Endothelial cell (in vitro differentiated cells): Measurements from ENCODE around the gene CACNG7. TPM values are rescaled to one million over a fixed set of nuclear protein-coding genes. Genes with fewer than 3 reads are reported as not detected.

Source experiments
- DNase-seq: peaks from one replicate; pipeline ENCODE4 v3.0.0; 2021; ENCODE audit warnings: low spot score
- H3K27ac Mint-ChIP-seq: one replicate; pipeline ENCODE4 v1.8.0; 2021; ENCODE audit warnings: mixed read lengths, inconsistent platforms; ENCODE audit not compliant: unreplicated experiment
- H3K27me3 Mint-ChIP-seq: one replicate; pipeline ENCODE4 v1.8.0; 2021; ENCODE audit warnings: mild to moderate bottlenecking, moderate library complexity, mixed read lengths, inconsistent platforms; ENCODE audit not compliant: unreplicated experiment
- H3K36me3 Mint-ChIP-seq: one replicate; pipeline ENCODE4 v1.8.0; 2021; ENCODE audit warnings: mild to moderate bottlenecking, low read depth, mixed read lengths, inconsistent platforms; ENCODE audit not compliant: unreplicated experiment
- H3K4me1 Mint-ChIP-seq: one replicate; pipeline ENCODE4 v1.8.0; 2021; ENCODE audit warnings: mild to moderate bottlenecking, mixed read lengths, inconsistent platforms; ENCODE audit not compliant: unreplicated experiment
- H3K4me3 Mint-ChIP-seq: one replicate; pipeline ENCODE4 v1.8.0; 2021; ENCODE audit warnings: mild to moderate bottlenecking, mixed read lengths, inconsistent platforms; ENCODE audit not compliant: unreplicated experiment
- H3K9me3 Mint-ChIP-seq: one replicate; pipeline ENCODE4 v1.8.0; 2021; ENCODE audit warnings: mixed read lengths, inconsistent platforms; ENCODE audit not compliant: unreplicated experiment
- CTCF ChIP-seq: fragments of 200-600 bp; sonication (generic); IDR thresholded peaks from one replicate; pipeline ENCODE4 v1.5.0; 2021; ENCODE audit warnings: antibody characterized with exemption; ENCODE audit not compliant: unreplicated experiment
- total RNA-seq: library from RNA; stranded (reverse); fragmentation: NEBNext Ultra II Directional; extraction: Animal tissue kit (Norgen Biotek cat#: 25700); gene quantifications from one replicate; pipeline ENCODE4 v1.2.1, GENCODE V29; 2021; ENCODE audit not compliant: unreplicated experiment

The CACNG7 gene
- total RNA-seq, 1 donor from 2014 or later, result 0.51 TPM

GRCh38 chr19:53883231-53883661 is 25.8 kb upstream of the CACNG7 start:
- Mint-ChIP-seq H3K36me3 (peaks cover 10% of the 10 kb centered on the region), H3K9me3 (no peaks in the 10 kb centered on the region), H3K4me1 (peaks cover 10% of the 10 kb centered on the region), H3K4me3 (no peak overlapping the region), H3K27me3 (peaks cover 14% of the 10 kb centered on the region), H3K27ac (no peak overlapping the region)
- no peak for TF ChIP-seq CTCF
- no peak for DNase-seq

GRCh38 chr19:53883741-53884140 is 25.3 kb upstream of the CACNG7 start:
- H3K27me3 Mint-ChIP-seq, result peaks cover 14% of the 10 kb centered on the region
- H3K4me3 Mint-ChIP-seq, result peak overlapping the region; percentile 12
- H3K27ac Mint-ChIP-seq, result no peak overlapping the region
- peaks cover 10% of the 10 kb centered on the region for H3K36me3 Mint-ChIP-seq
- no peaks in the 10 kb centered on the region for H3K9me3 Mint-ChIP-seq
- DNase-seq, result no peak
- peaks cover 8% of the 10 kb centered on the region for H3K4me1 Mint-ChIP-seq
- no peak for TF ChIP-seq CTCF

GRCh38 chr19:53884256-53884655 is 24.8 kb upstream of the CACNG7 start:
- no peak for DNase-seq
- no peak for TF ChIP-seq CTCF
- Mint-ChIP-seq H3K9me3 (no peaks in the 10 kb centered on the region), H3K27me3 (peaks cover 10% of the 10 kb centered on the region), H3K4me3 (peak overlapping the region; percentile 22), H3K36me3 (peaks cover 5% of the 10 kb centered on the region), H3K27ac (peak overlapping the region; percentile 27), H3K4me1 (peaks cover 4% of the 10 kb centered on the region)

GRCh38 chr19:53885036-53885435 is 24.0 kb upstream of the CACNG7 start:
- Mint-ChIP-seq H3K27ac (no peak overlapping the region), H3K9me3 (no peaks in the 10 kb centered on the region), H3K36me3 (peaks cover 5% of the 10 kb centered on the region), H3K4me1 (peaks cover 4% of the 10 kb centered on the region), H3K4me3 (no peak overlapping the region), H3K27me3 (peaks cover 10% of the 10 kb centered on the region)
- DNase-seq, result no peak
- TF ChIP-seq CTCF, result no peak

- Mint-ChIP-seq H3K27ac (no peak overlapping the region), H3K9me3 (no peaks in the 10 kb centered on the region), H3K36me3 (no peaks in the 10 kb centered on the region), H3K27me3 (peaks cover 5% of the 10 kb centered on the region), H3K4me1 (no peaks in the 10 kb centered on the region), H3K4me3 (peak overlapping the region; percentile 57)
- no peak for DNase-seq
- TF ChIP-seq CTCF, result no peak
Measured at GRCh38 chr19:53892301-53892980, 16.6 kb upstream of the CACNG7 start.
